ENCODE measurements around the gene ATG16L2.

GRCh38 chr11:72769680-72770079 lies 44.5 kb upstream of the ATG16L2 start:
- TF ChIP-seq CTCF (conservative IDR thresholded peaks at IDR 0.05) (no peak), EZH2 (IDR thresholded peaks at IDR 0.05; ENCODE audit: low read depth) (no peak)
